Subcutaneous abdominal adipose tissue (tissue), 5 donors: ENCODE data around the gene PCSK5.

Source experiments
- H3K27ac ChIP-seq: one replicate; pipeline ENCODE4 v1.7.0; 2013; ENCODE audit warnings: low read depth, mild to moderate bottlenecking, inconsistent platforms, low read length, moderate library complexity
- H3K27me3 ChIP-seq, 5 donors: one replicate each; pipeline ENCODE4 v1.7.0; 2013; ENCODE audit warnings: low read length in 5 of 5, inconsistent platforms in 1 of 5; ENCODE audit not compliant: control insufficient read depth in 5 of 5, insufficient read depth in 4 of 5
- H3K36me3 ChIP-seq, 5 donors: one replicate each; pipeline ENCODE4 v1.7.0; 2013; ENCODE audit warnings: low read length in 5 of 5; ENCODE audit not compliant: control insufficient read depth in 5 of 5, insufficient read depth in 5 of 5
- H3K4me1 ChIP-seq, 5 donors: one replicate each; pipeline ENCODE4 v1.7.0; 2013; ENCODE audit warnings: low read length in 5 of 5, mild to moderate bottlenecking in 3 of 5, moderate library complexity in 1 of 5; ENCODE audit not compliant: control insufficient read depth in 5 of 5, insufficient read depth in 5 of 5
- H3K4me3 ChIP-seq, 5 donors: one replicate each; pipeline ENCODE4 v1.7.0; 2013; ENCODE audit warnings: low read length in 5 of 5, low read depth in 1 of 5
- H3K9ac ChIP-seq, 5 donors: one replicate each; pipeline ENCODE4 v1.7.0; 2013; ENCODE audit warnings: low read length in 5 of 5, mild to moderate bottlenecking in 4 of 5, moderate library complexity in 3 of 5
- H3K9me3 ChIP-seq, 5 donors: one replicate each; pipeline ENCODE4 v1.7.0; 2013; ENCODE audit warnings: low read length in 5 of 5; ENCODE audit not compliant: control insufficient read depth in 5 of 5
- donor health status: healthy.
- donor health status: healthy.
- donor health status: healthy.
- donor health status: healthy.
- donor health status: healthy.

Gene PCSK5

GRCh38 chr9:76374783-76375559, 484.5 kb downstream of the PCSK5 start:
- H3K4me1 ChIP-seq: peaks cover 9 to 19% (median 14%) of the 10 kb centered on the region in 5 donors
- H3K9me3 ChIP-seq: no peaks in the 10 kb centered on the region
- H3K4me3 ChIP-seq: no peak overlapping the region
- no peak overlapping the region for H3K27ac ChIP-seq
- H3K9ac ChIP-seq: no peak overlapping the region
- H3K27me3 ChIP-seq: no peaks in the 10 kb centered on the region
- H3K36me3 ChIP-seq: no peaks in the 10 kb centered on the region

DNA sequence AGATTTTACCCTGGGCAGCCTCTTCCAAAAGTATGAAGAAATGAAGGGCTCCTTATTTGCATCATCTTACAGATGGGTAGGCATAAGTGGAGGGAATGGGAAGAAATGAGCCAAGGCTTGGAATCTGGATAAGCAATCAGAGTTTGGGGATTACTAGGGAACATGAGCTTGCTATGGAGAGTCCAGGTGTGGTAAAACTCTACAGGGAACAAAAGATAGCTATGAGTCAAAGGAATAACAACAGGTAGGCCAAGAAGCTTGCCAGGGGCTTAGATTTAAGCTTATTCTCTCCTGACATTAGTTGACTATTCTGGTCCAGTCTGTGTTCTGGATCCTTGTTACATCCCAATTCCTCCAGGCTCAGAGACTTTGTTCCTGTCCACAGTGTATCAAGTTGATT, 487.3 kb downstream of the PCSK5 start:
- no peak overlapping the region for H3K4me3 ChIP-seq
- H3K27ac ChIP-seq: no peak overlapping the region
- H3K9me3 ChIP-seq: no peaks in the 10 kb centered on the region
- peaks cover 0 to 1% (median 0%) of the 10 kb centered on the region in 5 donors for H3K36me3 ChIP-seq
- no peaks in the 10 kb centered on the region for H3K27me3 ChIP-seq
- H3K9ac ChIP-seq: no peak overlapping the region
- peaks cover 5 to 11% (median 8%) of the 10 kb centered on the region in 5 donors for H3K4me1 ChIP-seq

- H3K4me1 ChIP-seq: peaks cover 0 to 8% (median 4%) of the 10 kb centered on the region in 5 donors
These were observed 488.0 kb downstream of the PCSK5 start for GRCh38 chr9:76378367-76379073.

GRCh38 chr9:76379494-76379893, 489.0 kb downstream of the PCSK5 start:
- Histone ChIP-seq H3K4me1 (peaks cover 0 to 8% (median 4%) of the 10 kb centered on the region in 5 donors), H3K27ac (no peak overlapping the region), H3K4me3 (no peak overlapping the region), H3K36me3 (peaks cover 0 to 12% (median 0%) of the 10 kb centered on the region in 5 donors), H3K27me3 (no peaks in the 10 kb centered on the region), H3K9me3 (no peaks in the 10 kb centered on the region), H3K9ac (no peak overlapping the region)

More at GRCh38 chr9:76378367-76379073, 488.0 kb downstream of the PCSK5 start:
- Histone ChIP-seq H3K27me3 (no peaks in the 10 kb centered on the region), H3K27ac (no peak overlapping the region), H3K4me3 (no peak overlapping the region), H3K9me3 (no peaks in the 10 kb centered on the region), H3K9ac (no peak overlapping the region), H3K36me3 (peaks cover 0 to 7% (median 0%) of the 10 kb centered on the region in 5 donors)

DNA sequence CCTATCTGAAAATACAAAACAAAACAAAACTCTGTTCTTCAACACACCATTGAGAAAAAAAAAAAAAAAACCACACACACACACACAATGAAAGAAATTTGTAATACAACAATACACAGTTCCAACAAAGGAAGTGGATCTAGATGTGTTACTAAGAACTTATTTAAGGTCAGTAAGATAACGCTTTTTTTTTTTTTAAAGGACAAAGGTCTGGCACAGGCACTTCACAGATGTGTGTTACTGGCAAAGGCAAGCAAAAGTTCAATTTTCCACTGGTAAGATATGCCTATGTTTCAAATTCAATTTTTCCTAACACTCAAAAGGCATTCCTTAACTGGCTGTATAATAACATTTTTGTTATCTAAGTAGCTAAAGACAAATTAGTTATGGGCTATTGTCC, 500.2 kb downstream of the PCSK5 start:
- Histone ChIP-seq H3K27ac (no peak overlapping the region), H3K36me3 (peaks cover 8 to 24% (median 21%) of the 10 kb centered on the region in 5 donors), H3K4me3 (no peak overlapping the region), H3K27me3 (no peaks in the 10 kb centered on the region), H3K4me1 (peaks cover 0 to 21% (median 16%) of the 10 kb centered on the region in 5 donors), H3K9me3 (peaks cover 0 to 4% (median 0%) of the 10 kb centered on the region in 5 donors), H3K9ac (peak overlapping the region in 1 of 5 donors; percentile 4)

GRCh38 chr9:76394195-76394959, 503.9 kb downstream of the PCSK5 start, which contains the start of gene RFK:
RFK (minus strand) TSS chr9:76394426; CDS start chr9:76394171, 255 bp downstream.
- Histone ChIP-seq H3K4me3 (peak within 1 kb of the TSS; percentile 73 to 98 (median 96)), H3K9ac (peak within 1 kb of the TSS; percentile 89 to 99 (median 93)), H3K4me1 (peaks cover 0 to 21% (median 16%) of the 10 kb centered on the region in 5 donors)

DNA sequence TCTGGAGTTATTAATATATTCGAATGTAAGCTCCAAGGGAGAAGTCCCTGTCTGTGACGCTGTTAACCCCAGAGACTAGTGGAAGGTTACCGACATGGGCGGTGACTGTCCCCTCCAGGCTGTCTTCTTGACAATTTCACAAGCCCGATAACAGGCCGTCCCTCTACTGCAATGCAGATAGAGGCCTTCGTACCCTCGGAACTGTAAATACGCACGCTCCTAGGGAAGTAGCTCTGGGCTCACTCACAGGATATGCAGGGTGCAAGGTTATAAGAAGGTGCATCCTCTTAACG, 504.4 kb downstream of the PCSK5 start:
- Histone ChIP-seq H3K9me3 (peaks cover 0 to 4% (median 0%) of the 10 kb centered on the region in 5 donors), H3K27me3 (no peaks in the 10 kb centered on the region), H3K4me3 (peak overlapping the region; percentile 73 to 98 (median 91)), H3K9ac (peak overlapping the region; percentile 84 to 99 (median 88)), H3K4me1 (peaks cover 0 to 21% (median 16%) of the 10 kb centered on the region in 5 donors), H3K27ac (peak overlapping the region; percentile 97), H3K36me3 (peaks cover 0 to 3% (median 0%) of the 10 kb centered on the region in 5 donors)

More at GRCh38 chr9:76394195-76394959, 503.9 kb downstream of the PCSK5 start, which contains the start of gene RFK:
- peaks cover 0 to 4% (median 0%) of the 10 kb centered on the region in 5 donors for H3K9me3 ChIP-seq
- H3K27ac ChIP-seq: peak within 1 kb of the TSS; percentile 97
- peaks cover 0 to 3% (median 0%) of the 10 kb centered on the region in 5 donors for H3K36me3 ChIP-seq
- H3K27me3 ChIP-seq: no peaks in the 10 kb centered on the region

DNA sequence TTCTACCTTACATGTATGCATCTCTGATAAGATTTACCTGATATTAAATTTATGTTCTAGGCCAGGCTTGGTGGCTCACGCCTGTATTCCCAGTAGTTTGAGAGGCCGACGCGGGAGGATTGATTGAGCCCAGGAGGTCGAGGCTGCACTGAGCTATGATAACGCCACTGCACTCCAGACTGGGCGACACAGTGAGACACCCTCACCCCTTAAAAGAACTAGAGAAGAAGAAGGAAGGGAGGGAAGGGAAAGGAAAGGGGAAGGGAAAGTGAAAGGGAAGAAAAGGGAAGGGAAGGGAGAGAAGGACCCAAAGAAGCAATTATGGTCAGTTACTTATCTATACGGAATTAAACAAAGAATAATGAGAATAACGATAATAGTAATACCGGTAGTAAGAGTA, 504.9 kb downstream of the PCSK5 start:
- Histone ChIP-seq H3K27me3 (no peaks in the 10 kb centered on the region), H3K27ac (peak overlapping the region; percentile 97), H3K4me1 (peaks cover 0 to 21% (median 16%) of the 10 kb centered on the region in 5 donors), H3K9ac (peak overlapping the region in 4 of 5 donors; percentile 84 to 99 (median 91)), H3K4me3 (peak overlapping the region; percentile 73 to 98 (median 91)), H3K9me3 (peaks cover 0 to 4% (median 0%) of the 10 kb centered on the region in 5 donors), H3K36me3 (peaks cover 0 to 3% (median 0%) of the 10 kb centered on the region in 5 donors)

GRCh38 chr9:76396144-76396543, 505.7 kb downstream of the PCSK5 start:
- peaks cover 0 to 4% (median 0%) of the 10 kb centered on the region in 5 donors for H3K9me3 ChIP-seq
- H3K36me3 ChIP-seq: peaks cover 0 to 3% (median 0%) of the 10 kb centered on the region in 5 donors
- no peak overlapping the region for H3K27ac ChIP-seq
- no peak overlapping the region for H3K4me3 ChIP-seq
- H3K4me1 ChIP-seq: peaks cover 0 to 21% (median 14%) of the 10 kb centered on the region in 5 donors
- no peaks in the 10 kb centered on the region for H3K27me3 ChIP-seq
- no peak overlapping the region for H3K9ac ChIP-seq
